Type B pancreatic cell (in vitro differentiated cells): ENCODE data around the gene OSGEPL1. TPM values are rescaled to one million over a fixed set of nuclear protein-coding genes. Genes with fewer than 3 reads are reported as not detected.
"Not testable (repeated sequence)": the region's sequence is repeated elsewhere in the genome, so short reads cannot be mapped to it uniquely, and the experiment has no call there.

ENCODE experiments used
- DNase-seq: peaks from one replicate; pipeline ENCODE4 v3.0.0; 2021; ENCODE audit warnings: mixed read lengths; ENCODE audit not compliant: unreplicated experiment; ENCODE audit errors: extremely low spot score
- H3K27ac Mint-ChIP-seq: 2 replicates; pipeline ENCODE4 v1.8.0; 2021; ENCODE audit warnings: mild to moderate bottlenecking, mixed read lengths
- H3K27me3 Mint-ChIP-seq: 2 replicates; pipeline ENCODE4 v1.8.0; 2021; ENCODE audit warnings: mixed read lengths
- H3K36me3 Mint-ChIP-seq: 2 replicates; pipeline ENCODE4 v1.8.0; 2021; ENCODE audit warnings: mixed read lengths
- H3K4me1 Mint-ChIP-seq: one replicate; pipeline ENCODE4 v1.8.0; 2021; ENCODE audit warnings: mixed read lengths; ENCODE audit not compliant: unreplicated experiment
- H3K4me3 Mint-ChIP-seq: 2 replicates; pipeline ENCODE4 v1.8.0; 2021; ENCODE audit warnings: mild to moderate bottlenecking, mixed read lengths
- H3K9me3 Mint-ChIP-seq: 2 replicates; pipeline ENCODE4 v1.8.0; 2021; ENCODE audit warnings: mixed read lengths
- CTCF ChIP-seq: fragments of 200-600 bp; sonication (generic); conservative IDR thresholded peaks from 2 replicates; pipeline ENCODE4 v1.5.0; 2021; ENCODE audit warnings: antibody characterized with exemption, mild to moderate bottlenecking
- total RNA-seq: library from RNA; stranded (reverse); gene quantifications from 2 replicates; pipeline ENCODE4 v1.2.1, GENCODE V29; 2021; ENCODE audit warnings: low replicate concordance

The OSGEPL1 gene
- total RNA-seq, 1 donor from 2014 or later = 13.7 TPM

DNA sequence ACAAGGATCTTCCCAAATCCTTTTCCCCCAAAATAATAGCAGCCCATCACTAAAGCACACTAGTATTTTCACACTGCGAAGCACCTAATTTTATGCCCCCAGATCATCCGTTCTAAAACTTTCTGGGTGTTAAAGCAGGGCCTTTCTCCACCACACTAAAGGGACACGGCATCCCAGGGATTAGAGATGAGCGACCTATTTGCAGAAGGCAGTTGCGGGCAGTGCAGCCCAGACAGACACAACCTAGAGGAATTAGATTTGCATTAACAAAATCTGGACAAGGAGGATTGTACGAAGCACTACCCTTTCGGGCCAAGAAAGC lies 402 bp downstream of the OSGEPL1 start:
- H3K36me3 Mint-ChIP-seq = peaks cover 6% of the 10 kb centered on the region
- no peaks in the 10 kb centered on the region for H3K27me3 Mint-ChIP-seq
- H3K9me3 Mint-ChIP-seq = no peaks in the 10 kb centered on the region
- no peak for TF ChIP-seq CTCF
- H3K4me3 Mint-ChIP-seq = peak overlapping the region; percentile 95
- H3K27ac Mint-ChIP-seq = peak overlapping the region; percentile 92
- DNase-seq = no peak
- peaks cover 4% of the 10 kb centered on the region for H3K4me1 Mint-ChIP-seq

DNA sequence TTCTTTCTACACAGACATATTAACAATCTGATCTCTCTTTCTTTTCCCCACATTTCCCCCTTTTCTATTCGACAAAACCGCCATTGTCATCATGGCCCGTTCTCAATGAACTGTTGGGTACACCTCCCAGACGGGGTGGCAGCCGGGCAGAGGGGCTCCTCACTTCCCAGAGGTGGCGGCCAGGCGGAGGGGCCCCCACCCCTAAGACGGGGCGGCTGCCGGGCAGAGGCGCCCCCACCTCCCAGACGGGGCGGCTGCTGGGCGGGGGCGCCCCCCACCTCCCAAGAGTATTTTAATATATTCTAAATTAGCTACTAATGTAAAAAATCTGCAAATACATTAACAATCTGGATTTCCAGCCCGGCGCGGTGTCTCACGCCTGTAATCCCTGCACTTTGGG lies 2.4 kb downstream of the OSGEPL1 start:
- not testable (repeated sequence) for H3K4me1 Mint-ChIP-seq, H3K27ac Mint-ChIP-seq, H3K9me3 Mint-ChIP-seq, H3K4me3 Mint-ChIP-seq, H3K36me3 Mint-ChIP-seq, DNase-seq, H3K27me3 Mint-ChIP-seq

DNA sequence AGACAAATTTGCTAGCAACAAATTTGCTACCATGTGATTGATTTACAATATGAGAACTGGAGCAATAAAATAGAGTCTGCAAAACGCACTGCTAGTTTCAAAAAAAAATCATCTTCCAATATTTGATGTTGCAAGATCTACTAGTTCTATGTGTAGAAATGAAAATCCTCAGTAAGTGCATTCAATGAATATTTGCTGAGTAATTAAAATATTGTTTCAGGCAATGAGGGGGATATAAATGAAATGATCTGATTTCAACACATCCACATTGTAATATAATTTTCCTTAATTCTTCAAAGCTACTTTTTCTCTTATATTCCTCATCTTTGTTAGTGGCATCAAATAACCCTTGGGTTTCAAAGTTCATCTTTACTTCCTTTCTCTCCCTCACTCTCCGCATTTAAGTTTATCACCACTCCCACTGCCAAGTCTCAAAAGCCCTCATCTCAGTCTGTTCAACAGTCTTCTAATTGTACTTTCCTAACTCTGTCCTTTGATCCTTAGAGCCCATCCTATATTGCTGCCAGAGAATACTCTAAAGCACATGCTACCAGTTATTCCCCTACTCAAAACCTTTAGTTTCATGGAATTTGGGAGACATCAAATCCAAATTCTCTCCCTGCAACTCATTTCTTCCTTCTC lies 6.2 kb downstream of the OSGEPL1 start:
- no peaks in the 10 kb centered on the region for H3K9me3 Mint-ChIP-seq
- H3K4me1 Mint-ChIP-seq = no peaks in the 10 kb centered on the region
- no peak for TF ChIP-seq CTCF
- DNase-seq = no peak
- no peaks in the 10 kb centered on the region for H3K27me3 Mint-ChIP-seq
- H3K27ac Mint-ChIP-seq = no peak overlapping the region
- H3K36me3 Mint-ChIP-seq = no peaks in the 10 kb centered on the region
- H3K4me3 Mint-ChIP-seq = no peak overlapping the region

DNA sequence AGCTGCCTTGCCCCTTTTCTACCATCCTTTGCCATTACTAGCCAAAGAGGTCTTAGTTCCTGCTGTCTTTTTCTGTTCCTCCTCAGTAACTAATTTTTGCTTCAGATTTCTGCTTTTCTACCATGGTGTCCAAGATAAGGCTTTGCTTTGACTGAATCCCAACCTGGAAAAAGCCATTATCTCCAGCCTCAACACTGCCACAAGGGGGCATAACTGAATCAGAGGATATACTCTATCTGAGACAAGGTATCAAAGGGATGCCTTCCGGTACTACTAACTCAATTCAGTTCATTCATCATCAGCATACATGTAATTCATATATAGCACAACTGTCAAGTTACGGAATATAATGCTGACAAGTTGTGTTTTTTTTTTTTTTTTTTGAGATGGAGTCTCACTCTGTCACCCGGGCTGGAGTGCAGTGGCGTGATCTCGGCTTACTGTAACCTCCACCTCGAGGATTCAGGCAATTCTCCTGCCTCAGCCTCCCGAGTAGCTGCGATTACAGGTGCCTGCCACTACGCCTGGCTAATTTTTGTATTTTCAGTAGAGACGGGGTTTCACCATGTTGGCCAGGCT lies 11.4 kb downstream of the OSGEPL1 start:
- Mint-ChIP-seq H3K27ac (no peak overlapping the region), H3K9me3 (no peaks in the 10 kb centered on the region), H3K36me3 (peaks cover 4% of the 10 kb centered on the region), H3K4me3 (no peak overlapping the region), H3K27me3 (no peaks in the 10 kb centered on the region), H3K4me1 (no peaks in the 10 kb centered on the region)
- no peak for DNase-seq
- peak; percentile 75 for TF ChIP-seq CTCF

DNA sequence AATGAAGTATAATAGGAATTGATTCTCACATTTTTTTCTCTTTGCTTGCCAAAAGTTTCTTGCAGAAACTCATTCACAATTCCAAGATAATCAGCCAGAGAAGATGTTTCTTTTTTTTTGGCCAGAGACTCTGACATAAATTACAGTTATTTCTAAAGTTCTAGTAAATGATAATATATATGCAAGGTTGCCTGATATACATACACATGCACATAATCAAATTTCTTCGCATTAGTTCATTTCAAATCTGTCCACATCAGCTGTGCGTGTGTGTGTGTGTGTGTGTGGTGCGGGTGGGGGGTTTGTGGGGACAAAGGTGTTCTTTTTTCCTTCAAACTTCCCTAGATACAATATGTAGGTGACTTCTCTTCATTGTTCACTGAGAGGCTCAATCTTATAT lies 33.2 kb downstream of the OSGEPL1 start:
- DNase-seq = no peak
- no peaks in the 10 kb centered on the region for H3K4me1 Mint-ChIP-seq
- no peak overlapping the region for H3K27ac Mint-ChIP-seq
- no peak for TF ChIP-seq CTCF
- H3K9me3 Mint-ChIP-seq = no peaks in the 10 kb centered on the region
- H3K27me3 Mint-ChIP-seq = no peaks in the 10 kb centered on the region
- H3K4me3 Mint-ChIP-seq = no peak overlapping the region
- H3K36me3 Mint-ChIP-seq = no peaks in the 10 kb centered on the region

GRCh38 chr2:189726849-189727248 lies 35.7 kb downstream of the OSGEPL1 start:
- Mint-ChIP-seq H3K9me3 (no peaks in the 10 kb centered on the region), H3K36me3 (no peaks in the 10 kb centered on the region), H3K27ac (no peak overlapping the region), H3K27me3 (no peaks in the 10 kb centered on the region), H3K4me1 (no peaks in the 10 kb centered on the region), H3K4me3 (no peak overlapping the region)
- no peak for DNase-seq
- TF ChIP-seq CTCF = no peak
